Left colon (tissue), 2 donors: ENCODE results near the gene AATF. TPM values are rescaled to one million over a fixed set of nuclear protein-coding genes. Genes with fewer than 3 reads are reported as not detected.
A peak's percentile ranks its signal among the peaks of the same experiment; 100 is the strongest.
"Not testable (repeated sequence)": the region's sequence is repeated elsewhere in the genome, so short reads cannot be mapped to it uniquely, and the experiment has no call there.

Experiments
- ATAC-seq: fragments of 200-7000 bp; cut with Tn5 transposase; one replicate; pipeline ENCODE4 v1.9.1; 2020; ENCODE audit warnings: mild to moderate bottlenecking, moderate library complexity
- DNase-seq, 2 donors: peaks; one replicate each; pipeline ENCODE4 v3.0.0-alpha.2; 2020
- intact Hi-C, 2 donors: fragments of 100-400 bp; cut with DNase I in 1 of 2; cut with micrococcal nuclease in 1 of 2; formaldehyde crosslinking; loops; one replicate each; pipeline versions ENCODE4 v1.11.2 to v1.14.0; 2022; cut with DNase I, micrococcal nuclease
- total RNA-seq, 2 donors: library from RNA; stranded (reverse); fragmentation: NEBNext Ultra II Directional; extraction: Animal tissue kit (Norgen Biotek cat#: 25700); gene quantifications; one replicate each; pipeline ENCODE4 v1.2.1, GENCODE V29; 2021
- donor health status: DM: no; HTN: no; CAD: no.
- donor health status: DM: yes; HTN: yes; CAD: no.

Gene AATF
- total RNA-seq, 2 donors from 2014 or later = 33.6 to 36.5 TPM

DNA sequence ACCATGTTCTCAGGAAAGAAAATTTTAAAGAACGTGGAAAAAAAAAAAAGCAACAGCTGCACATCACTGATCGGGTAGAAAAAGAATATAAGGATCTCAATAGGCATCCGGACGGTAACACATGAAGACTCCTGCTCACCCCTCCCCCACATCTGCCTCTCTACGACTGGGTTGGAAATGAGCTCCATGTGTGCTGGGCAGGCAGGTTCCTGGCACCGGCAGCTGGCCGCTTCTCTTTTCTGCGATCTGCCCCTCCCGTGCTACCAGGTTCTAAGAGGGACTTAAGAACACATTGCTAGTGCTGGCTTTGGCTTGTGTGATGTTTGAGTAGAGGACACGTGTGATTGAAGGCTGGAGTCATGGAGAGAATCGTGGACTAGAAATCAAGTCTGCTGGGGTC, 115.5 kb downstream of the AATF start:
- intact Hi-C loops = no loop called here
- DNase-seq (no peak), ATAC-seq (no peak)

DNA sequence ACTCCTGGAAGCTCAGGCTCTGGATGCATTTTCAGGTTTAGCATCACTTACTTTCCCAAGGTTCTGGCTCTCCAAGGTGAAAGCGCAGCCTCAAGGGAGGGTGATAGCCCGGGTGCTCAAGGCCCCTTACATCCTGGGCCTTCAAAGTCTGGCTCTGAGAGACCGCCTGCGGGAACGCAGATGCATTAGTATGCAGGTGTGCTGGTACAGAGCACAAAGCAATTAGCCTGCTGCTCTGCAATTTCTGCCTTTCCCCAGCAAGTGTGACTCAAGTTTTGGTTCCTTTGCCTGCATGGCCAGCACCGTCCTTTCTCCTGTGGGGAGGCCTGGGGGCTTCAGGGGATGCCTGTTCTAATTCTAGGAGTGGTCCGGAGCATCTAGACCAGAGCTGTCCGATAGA, 116.2 kb downstream of the AATF start:
- ATAC-seq (no peak), DNase-seq (no peak)
- intact Hi-C loops = no loop called here

DNA sequence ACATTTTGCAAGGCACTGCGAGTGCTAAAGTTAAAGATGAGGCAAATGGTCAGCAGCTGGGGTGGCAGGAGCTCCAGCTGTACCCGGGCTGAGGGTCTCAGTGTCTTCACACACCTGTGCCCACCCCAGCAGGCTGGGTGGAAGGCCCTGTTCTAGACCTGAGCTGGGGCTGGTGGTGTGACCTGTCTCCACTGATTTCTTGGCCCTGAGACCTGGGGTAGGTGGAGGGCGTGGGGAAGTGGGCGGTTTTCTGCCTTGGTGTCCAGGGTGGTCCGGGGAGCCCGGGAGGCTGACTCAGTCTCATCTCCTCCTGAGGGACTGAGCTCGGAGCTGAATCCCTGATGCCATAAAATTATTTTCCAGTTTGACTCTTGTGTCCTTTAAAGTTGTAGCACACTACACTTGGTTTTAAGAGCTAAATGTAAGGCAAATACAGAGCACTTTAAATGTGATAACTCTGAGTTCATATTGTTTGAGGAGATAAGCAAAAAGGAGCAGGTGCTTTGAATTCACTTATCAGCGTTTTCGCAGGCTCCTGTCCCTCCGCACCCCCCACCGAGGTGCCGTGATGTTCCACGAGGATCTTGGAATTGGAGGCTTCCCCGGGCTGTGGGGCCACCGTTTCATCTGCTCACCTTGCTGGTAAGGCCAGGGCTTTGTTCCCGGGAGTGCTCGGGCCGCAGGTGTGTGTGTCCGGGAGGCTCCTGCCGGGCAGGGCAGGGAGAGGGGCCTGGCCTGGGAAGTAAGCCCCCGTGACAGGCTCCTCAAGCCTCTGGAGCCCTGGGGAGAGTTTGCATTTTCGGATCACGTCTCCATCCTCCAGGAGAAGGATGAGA, 117.0 kb downstream of the AATF start:
- intact Hi-C loops = no loop called here
- DNase-seq (no peak), ATAC-seq (no peak)

DNA sequence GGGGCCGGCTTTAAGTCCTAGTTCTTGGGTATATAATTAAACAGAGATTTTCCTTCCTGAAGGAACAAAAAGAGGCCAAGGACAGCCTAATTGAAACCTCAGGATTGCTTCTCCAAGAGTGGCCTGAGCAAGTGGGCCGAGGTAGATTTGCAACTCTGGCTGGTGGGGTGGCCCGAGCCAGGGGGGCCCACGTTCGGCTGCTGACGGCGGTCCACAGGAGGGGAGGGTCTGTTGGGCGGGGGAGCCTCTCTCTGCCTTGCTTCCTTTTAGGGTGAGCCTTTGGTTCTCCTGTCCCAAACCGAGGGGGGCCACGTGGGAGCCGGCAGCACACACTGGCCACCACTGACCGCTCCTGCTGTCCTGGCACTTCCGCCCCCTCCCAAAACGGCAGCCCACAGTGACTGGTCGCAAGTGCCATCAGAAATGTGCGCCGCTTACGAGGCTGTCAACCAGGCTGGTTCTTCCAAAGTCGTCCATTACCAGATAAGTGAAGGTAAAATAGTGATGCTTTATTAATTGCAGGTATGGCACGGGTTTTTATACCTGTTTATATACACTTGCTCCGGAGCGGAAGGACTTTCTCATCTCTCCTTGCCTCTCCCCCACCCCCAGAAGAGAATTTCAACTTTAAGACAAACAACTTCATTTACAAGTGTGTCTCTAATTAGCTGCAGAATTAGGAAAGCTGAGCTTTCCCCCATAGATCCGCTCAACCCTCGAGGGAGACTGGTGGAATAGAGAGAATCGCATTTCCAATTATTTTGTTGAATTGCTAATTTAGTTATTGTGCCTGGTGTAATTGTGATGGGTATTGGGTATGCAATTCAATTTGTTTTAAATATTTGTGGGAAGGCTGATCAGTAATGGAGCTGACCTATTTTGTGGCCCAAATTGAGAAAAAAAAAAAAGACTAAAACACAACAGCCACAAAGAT, 117.8 kb downstream of the AATF start:
- no peak for DNase-seq
- ATAC-seq = no peak
- intact Hi-C loops = no loop called here

DNA sequence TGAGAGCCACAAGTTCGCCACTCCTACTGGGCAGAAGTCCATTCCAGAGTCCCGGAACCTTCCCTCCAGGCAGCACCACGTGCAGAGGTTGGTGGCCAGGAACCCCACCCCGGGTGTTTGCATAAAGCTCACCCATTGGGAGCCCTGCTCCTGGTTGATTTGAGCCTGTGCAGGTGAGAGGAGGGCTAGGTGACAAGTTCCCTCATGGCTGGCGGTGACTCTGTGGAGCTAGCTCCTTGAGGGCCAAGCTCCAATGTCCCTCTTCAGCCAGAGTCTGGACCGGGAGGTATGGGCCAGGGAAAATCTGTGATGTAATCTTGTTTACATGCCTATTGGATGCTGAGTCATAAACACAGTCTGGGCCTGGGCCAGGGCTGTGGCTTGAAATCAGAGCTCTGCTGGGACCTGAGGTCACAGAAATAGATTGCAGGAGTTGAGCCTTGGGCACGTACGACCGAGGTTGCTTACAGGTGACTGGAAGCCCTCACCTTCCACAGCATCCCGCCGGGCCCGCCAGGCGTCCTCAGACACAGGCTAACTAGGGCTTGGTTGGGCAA, 118.9 kb downstream of the AATF start:
- peak; percentile 74 to 76 for DNase-seq
- intact Hi-C loops = no loop called here
- peak; percentile 92 for ATAC-seq

- intact Hi-C loops = no loop called here
- DNase-seq = no peak
- peak; percentile 21 for ATAC-seq
Observed at GRCh38 chr17:37068266-37068665, 119.5 kb downstream of the AATF start.

DNA sequence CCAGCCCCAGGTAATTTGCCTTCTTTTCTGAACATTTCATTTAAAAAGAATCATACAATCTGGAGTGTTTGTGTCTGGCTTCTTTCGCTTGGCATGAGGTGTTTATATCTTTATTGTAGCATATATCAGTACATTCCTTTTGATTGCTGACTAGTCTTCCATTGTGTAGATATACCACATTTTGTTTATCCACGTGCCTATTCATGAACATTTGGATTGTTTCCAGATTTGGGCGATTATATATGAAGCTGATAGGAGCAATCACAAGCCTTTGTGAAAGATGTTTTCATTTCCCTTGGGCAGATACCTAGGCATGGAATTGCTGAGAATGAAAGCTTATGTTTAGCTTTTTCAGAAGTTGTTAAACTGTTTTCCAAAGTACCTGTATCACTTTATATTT, 120.3 kb downstream of the AATF start:
- peak; percentile 13 for ATAC-seq
- no peak for DNase-seq
- intact Hi-C loops = no loop called here

- ATAC-seq, intact Hi-C loops: not testable (repeated sequence)
Observed at GRCh38 chr17:37073464-37073863, 124.7 kb downstream of the AATF start.

GRCh38 chr17:37079065-37079708, 130.4 kb downstream of the AATF start:
- intact Hi-C loops = no loop called here
- no peak for DNase-seq
- no peak for ATAC-seq

More at GRCh38 chr17:37073464-37073863, 124.7 kb downstream of the AATF start:
- DNase-seq = not testable (repeated sequence)

GRCh38 chr17:37079735-37080134, 131.0 kb downstream of the AATF start:
- DNase-seq (no peak), ATAC-seq (no peak)
- intact Hi-C loops = no loop called here

GRCh38 chr17:37081287-37081686, 132.5 kb downstream of the AATF start:
- intact Hi-C loops = no loop called here
- DNase-seq (no peak), ATAC-seq (no peak)

DNA sequence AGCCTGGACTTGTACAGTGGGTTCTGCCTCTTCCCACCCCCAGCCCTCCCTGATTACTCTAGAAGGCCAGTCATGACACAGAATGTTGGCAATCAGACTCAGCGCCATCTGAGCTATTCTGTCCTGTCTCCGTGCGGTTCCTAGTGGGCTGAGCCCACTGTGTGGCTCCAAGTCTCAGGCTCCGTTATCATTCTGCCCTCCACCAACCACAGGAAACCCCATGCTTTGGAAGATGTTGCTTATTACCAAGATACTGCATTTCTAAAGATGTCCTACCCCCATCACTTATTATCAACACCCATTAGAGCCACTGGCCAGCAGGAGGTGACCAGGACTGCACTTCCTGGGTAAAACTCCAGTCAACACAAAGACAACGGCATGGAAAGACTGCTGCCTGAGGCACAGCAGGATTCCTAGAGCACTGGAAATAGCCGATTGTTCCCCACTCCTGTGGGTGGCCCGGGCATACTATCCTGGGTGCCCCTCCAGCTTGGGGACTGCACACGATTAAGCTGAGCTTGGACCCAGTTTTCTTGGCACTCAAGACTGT, 133.6 kb downstream of the AATF start:
- intact Hi-C loops = no loop called here
- ATAC-seq (no peak), DNase-seq (no peak)

- no peak for ATAC-seq
- intact Hi-C loops = no loop called here
- DNase-seq = no peak
Observed at GRCh38 chr17:37082985-37083384, 134.2 kb downstream of the AATF start.

DNA sequence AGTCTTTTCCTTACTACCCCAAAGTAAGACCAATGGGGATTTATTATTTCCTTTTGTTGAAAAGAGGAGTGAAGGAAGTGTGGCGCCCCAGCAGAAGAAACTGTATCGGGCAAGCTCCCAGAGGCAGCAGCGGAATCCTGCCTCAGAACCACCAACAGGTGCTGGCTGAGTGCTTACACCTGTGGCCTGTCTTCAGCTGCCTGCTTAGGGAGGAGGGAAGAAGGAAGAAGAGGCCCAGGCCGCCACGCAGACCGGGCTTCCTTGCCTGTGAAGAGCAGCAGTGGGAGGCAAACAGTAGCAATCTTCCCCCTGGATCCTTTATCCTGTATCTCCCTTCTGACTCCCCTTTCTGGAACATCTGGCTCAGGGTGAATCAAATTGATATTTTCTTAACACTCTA, 134.7 kb downstream of the AATF start:
- no peak for ATAC-seq
- DNase-seq = no peak
- intact Hi-C loops = no loop called here

GRCh38 chr17:37084372-37084771, 135.6 kb downstream of the AATF start:
- DNase-seq (no peak), ATAC-seq (no peak)
- intact Hi-C loops = no loop called here

- intact Hi-C loops = no loop called here
- DNase-seq (no peak), ATAC-seq (no peak)
Observed at GRCh38 chr17:37086334-37086733, 137.6 kb downstream of the AATF start.

DNA sequence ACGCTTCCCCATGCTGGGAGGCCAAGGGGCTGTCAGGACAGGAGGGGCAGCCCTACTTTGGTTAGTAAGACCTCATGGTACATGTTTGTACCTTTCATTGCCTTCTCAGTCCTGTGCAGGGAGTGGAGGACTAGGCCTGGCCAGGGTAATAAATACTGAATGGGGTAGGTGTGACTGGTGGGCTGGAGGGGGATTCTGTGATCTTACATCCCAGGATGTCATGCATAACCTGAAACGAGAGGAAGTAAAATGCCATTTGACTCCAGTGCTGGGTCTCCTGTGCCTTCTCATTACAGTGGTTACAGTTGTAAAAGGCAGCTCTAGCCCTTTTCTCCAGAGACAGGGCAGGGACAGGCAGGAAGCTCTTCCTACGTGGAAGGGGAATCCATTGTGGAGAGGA, 138.2 kb downstream of the AATF start:
- intact Hi-C loops = no loop called here
- DNase-seq (no peak), ATAC-seq (no peak)

DNA sequence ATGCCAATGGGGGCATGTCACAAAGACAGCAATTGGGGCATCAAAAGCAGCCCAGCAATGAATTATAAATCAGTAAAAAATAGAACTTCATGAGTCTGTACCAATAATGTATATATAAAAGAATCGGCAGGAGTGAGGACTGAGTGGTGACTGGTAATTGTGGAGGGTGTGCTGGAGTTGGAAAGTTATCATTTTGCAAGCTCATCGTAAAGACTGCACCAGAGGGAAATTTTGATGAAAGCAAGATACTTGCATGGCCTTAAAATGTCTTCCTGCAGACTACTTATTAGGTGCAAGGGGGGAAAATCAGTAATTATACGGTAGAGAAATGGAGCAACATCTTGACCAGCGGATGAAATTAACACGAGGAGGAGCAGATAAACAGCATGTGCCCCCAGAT, 138.9 kb downstream of the AATF start:
- intact Hi-C loops = no loop called here
- DNase-seq = no peak

DNA sequence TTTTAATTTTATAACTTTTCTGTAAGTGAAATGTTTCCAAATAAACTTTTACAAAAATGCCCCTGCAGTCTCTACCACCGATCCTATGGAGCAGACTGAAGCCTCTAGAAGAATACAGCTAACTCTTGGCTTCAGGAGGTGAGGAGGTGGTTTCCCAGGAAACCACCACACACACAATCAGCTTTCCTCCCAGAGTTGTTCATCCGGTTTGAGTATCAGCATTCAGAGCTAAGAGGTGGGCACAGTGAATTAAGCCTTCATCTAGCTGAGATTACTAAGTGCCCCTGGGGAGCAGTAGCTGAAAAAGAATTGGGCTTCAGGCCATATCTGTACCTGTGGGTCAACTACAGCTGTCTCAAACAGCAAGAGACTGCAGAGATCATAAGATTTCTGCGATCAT, 139.7 kb downstream of the AATF start:
- no peak for DNase-seq
- ATAC-seq = no peak
- intact Hi-C loops = no loop called here

More for the DNA sequence above, 138.9 kb downstream of the AATF start:
- no peak for ATAC-seq
